ENCODE data around the gene FYN. TPM values are rescaled to one million over a fixed set of nuclear protein-coding genes. Genes with fewer than 3 reads are reported as not detected.

The FYN gene
- total and polyA plus RNA-seq, 2 of the 4 experiments (the other 2 are of a cell fraction): 30.8 to 36.4 TPM

- no CpG with 5 or more reads among the region's 5 CpGs for WGBS, 2 experiments (ENCODE audit: extremely low coverage in 2 of 2, insufficient read length in 1 of 2)
- ChIA-PET POLR2A (ENCODE audit: unreplicated experiment) (no interaction called here), CTCF (no interaction called here)
- Histone ChIP-seq H2BK5ac (ENCODE audit: low read depth, low read length, poor library complexity, severe bottlenecking) (no peak overlapping the region), H4K91ac (ENCODE audit: insufficient read depth, low read depth, low read length) (no peak overlapping the region), H3K27ac (ENCODE audit: insufficient read depth, low read length) (no peak overlapping the region), H3K56ac (ENCODE audit: extremely low read depth, insufficient read depth, low read length) (no peak overlapping the region), H3K4me3 (ENCODE audit: insufficient read depth, low read depth, low read length) (no peak overlapping the region), H4K5ac (ENCODE audit: low read depth, low read length) (no peak overlapping the region), H3K36me3 (ENCODE audit: control insufficient read depth, insufficient read depth, low read length) (peaks cover 6% of the 10 kb centered on the region; the same call in 1 of the 2 replicates), H2AK9ac (replicated peaks; ENCODE audit: low read depth, low read length, poor library complexity) (no peak overlapping the region), H4K8ac (ENCODE audit: low read depth in 2 of 2, low read length in 2 of 2) (no peak overlapping the region), H3K9me1 (ENCODE audit: insufficient read depth, low read length) (peaks cover 12% of the 10 kb centered on the region), H2BK15ac (ENCODE audit: low read depth, low read length) (no peak overlapping the region), H3K14ac (replicated peaks; ENCODE audit: low read depth, low read length) (no peak overlapping the region), H2AFZ (replicated peaks; ENCODE audit: low read length, poor library complexity) (no peak overlapping the region), H3K4me1 (ENCODE audit: control insufficient read depth, insufficient read depth, low read length) (peaks cover 17% of the 10 kb centered on the region), H3K23ac (ENCODE audit: low read depth, low read length) (no peak overlapping the region), H2BK20ac (ENCODE audit: low read depth, low read length) (no peak overlapping the region), H2BK120ac (ENCODE audit: low read depth, low read length) (no peak overlapping the region), H3K4ac (ENCODE audit: low read depth, low read length) (no peak overlapping the region), H3K9ac (ENCODE audit: low read depth, low read length) (no peak overlapping the region), H3K4me2 (ENCODE audit: low read depth, low read length) (no peak overlapping the region), H3K27me3 (ENCODE audit: control insufficient read depth, insufficient read depth, low read length) (no peaks in the 10 kb centered on the region), H3K9me3 (ENCODE audit: control insufficient read depth, insufficient read depth, low read length) (no peaks in the 10 kb centered on the region), H4K20me1 (ENCODE audit: insufficient read depth, low read length) (peaks cover 7% of the 10 kb centered on the region; the same call in 1 of the 2 replicates), H3K18ac (ENCODE audit: low read depth, low read length) (no peak overlapping the region), H2AK5ac (ENCODE audit: low read depth, low read length) (no peak overlapping the region), H3K79me1 (ENCODE audit: low read depth in 1 of 2, low read length in 2 of 2) (peaks cover 29 to 41% of the 10 kb centered on the region in 2 experiments)
- DNase-seq (no peak), ATAC-seq (ENCODE audit: low read depth) (no peak)
- TF ChIP-seq RAD21 (IDR thresholded peaks at IDR 0.05; ENCODE audit: low read length) (no peak), USF2 (IDR thresholded peaks at IDR 0.05; ENCODE audit: low read depth, low read length) (no peak), SMC3 (IDR thresholded peaks at IDR 0.05; ENCODE audit: low read depth, low read length) (no peak), CHD1 (IDR thresholded peaks at IDR 0.05; ENCODE audit: low read depth, low read length) (no peak), MAFK (IDR thresholded peaks at IDR 0.05; ENCODE audit: low read depth, low read length) (no peak), RFX5 (IDR thresholded peaks at IDR 0.05; ENCODE audit: low read depth, low read length) (no peak), NFE2L2 (IDR thresholded peaks at IDR 0.05; ENCODE audit: low read depth, low read length) (no peak), CTCF (conservative IDR thresholded peaks at IDR 0.05; ENCODE audit: low read depth, low read length) (no peak)
- no TSS peak for BruUV-seq (replicated peaks)
- dilution Hi-C loops (cut with HindIII; ENCODE audit: low sequenced_read_pairs, unreplicated experiment) (no loop called here), in situ Hi-C loops (cut with MboI; ENCODE audit: low sequenced_read_pairs) (no loop called here), intact Hi-C loops (cut with micrococcal nuclease) (no loop called here)
These were observed 32.4 kb downstream of the FYN start for GRCh38 chr6:111840803-111841202.

Measured in IMR-90 (cell line).